ENCODE results near the gene TNFAIP6.

GRCh38 chr2:151347906-151348305, 9.5 kb upstream of the TNFAIP6 start:
- no peak for TF ChIP-seq TAF1 (IDR thresholded peaks at IDR 0.05; ENCODE audit: low read depth, low read length)
- TF ChIP-seq POLR2A (IDR thresholded peaks at IDR 0.05; ENCODE audit: low read depth, low read length) = no peak
- TF ChIP-seq SPI1 (IDR thresholded peaks at IDR 0.05; ENCODE audit: low read depth, low read length) = no peak
